ENCODE data around the gene MYO1C. TPM values are rescaled to one million over a fixed set of nuclear protein-coding genes. Genes with fewer than 3 reads are reported as not detected.

MYO1C gene
- total and polyA plus RNA-seq, 2 of the 8 experiments (the other 6 are each of a cell fraction or from before 2014, with no cell fraction given) = 40.1 to 78.6 TPM

DNA sequence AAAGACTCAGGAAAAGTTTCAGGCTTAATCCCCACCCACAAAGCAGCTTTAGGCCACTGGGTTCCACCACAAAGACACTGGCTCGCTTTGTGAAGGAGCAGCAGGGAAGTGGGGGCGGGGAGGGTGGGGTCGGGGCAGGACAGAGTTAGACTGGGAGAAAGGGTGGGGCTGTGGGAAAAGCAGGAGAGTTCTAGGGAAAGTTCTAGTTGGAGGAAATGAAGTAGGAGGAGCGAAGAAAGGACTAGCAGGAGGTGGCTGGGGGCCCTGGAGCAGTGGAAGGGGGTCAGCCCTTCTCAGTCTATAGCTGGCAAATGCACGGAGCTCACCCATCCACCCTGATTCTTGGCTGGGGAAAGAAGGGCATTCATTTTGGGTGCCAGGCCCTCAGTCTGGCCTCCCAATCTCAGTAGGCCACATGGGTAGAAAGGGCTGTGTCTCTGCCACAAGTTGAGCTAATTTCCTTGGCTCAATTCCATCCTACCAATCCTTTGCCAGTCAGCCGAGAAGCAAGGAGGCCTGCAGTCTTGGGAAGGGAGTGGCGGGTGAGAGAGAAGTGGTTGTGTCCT is 19.4 kb upstream of the MYO1C start:
- CTCF ChIA-PET (ENCODE audit: partially characterized antibody) = interaction anchor here (0.6 to 5.1 kb wide), 8 partner anchors 9 to 62 kb away, joined by 3 to 26 read pairs (median 5); no protein-coding TSS in a partner anchor
- POLR2A ChIA-PET (ENCODE audit: partially characterized antibody) = interaction anchor here (1.2 to 1.7 kb wide), 2 partner anchors 11 to 19 kb away, joined by 3 to 4 read pairs; partner anchors contain the start of gene MYO1C
- H3K79me2 ChIP-seq (ENCODE audit: control insufficient read depth in 1 of 2, insufficient read depth in 2 of 2, low read length in 2 of 2) = no peaks in the 10 kb centered on the region
- H2BK20ac ChIP-seq (ENCODE audit: low read length) = no peak overlapping the region
- H3K14ac ChIP-seq (ENCODE audit: insufficient read length) = no peak overlapping the region
- no peak overlapping the region for H3K4me3 ChIP-seq (ENCODE audit: extremely low read depth in 1 of 4, insufficient read depth in 2 of 4, low read depth in 3 of 4, low read length in 4 of 4)
- no peak overlapping the region for H2AK5ac ChIP-seq (ENCODE audit: low read depth, low read length)
- H3K18ac ChIP-seq (ENCODE audit: extremely low read depth, low read length) = no peak overlapping the region
- peaks cover 6% of the 10 kb centered on the region; the same call in 1 of the 2 replicates for H3K23me2 ChIP-seq (ENCODE audit: low read depth, low read length)
- H2BK120ac ChIP-seq (replicated peaks; ENCODE audit: low read depth, low read length) = no peak overlapping the region
- no peak overlapping the region for H2AFZ ChIP-seq (ENCODE audit: low read length)
- no peak overlapping the region for H2BK12ac ChIP-seq (ENCODE audit: low read depth, low read length)
- H4K5ac ChIP-seq (ENCODE audit: insufficient read length, low read depth, low read length) = no peak overlapping the region
- no peak overlapping the region for H3K27ac ChIP-seq (ENCODE audit: low read depth, low read length)
- TF ChIP-seq SP2 (IDR thresholded peaks at IDR 0.05; ENCODE audit: low read length) (no peak), GABPA (IDR thresholded peaks at IDR 0.05; ENCODE audit: borderline replicate concordance, insufficient read depth, low read length) (no peak)
- H3K23ac ChIP-seq (ENCODE audit: insufficient read length) = no peak overlapping the region
- H4K8ac ChIP-seq (ENCODE audit: extremely low read depth, insufficient read depth, low read length) = no peak overlapping the region
- H3K79me1 ChIP-seq (ENCODE audit: low read depth, low read length) = peaks cover 3% of the 10 kb centered on the region; the same call in 1 of the 2 replicates
- H3K56ac ChIP-seq (replicated peaks; ENCODE audit: insufficient read length, low read depth, low read length) = no peak overlapping the region
- WGBS, 2 experiments (ENCODE audit: extremely low coverage in 1 of 2, insufficient coverage in 1 of 2, insufficient read length in 1 of 2, insufficient replicate concordance in 2 of 2, low coverage in 1 of 2, low lambda C conversion rate in 2 of 2, missing lambda C conversion rate in 1 of 2) = 90% methylated on average over 4 of the region's 7 CpGs; no CpG with 5 or more reads in 1 of the 2 experiments
- FAIRE-seq (no peak), DNase-seq (ENCODE audit: low read depth in 1 of 2, low spot score in 2 of 2) (no peak)
- H2BK5ac ChIP-seq (ENCODE audit: low read depth, low read length) = no peak overlapping the region
- no peak overlapping the region for H3K4me2 ChIP-seq (ENCODE audit: insufficient read depth in 1 of 2, low read depth in 2 of 2, low read length in 2 of 2)
- peaks cover 0 to 3% of the 10 kb centered on the region in 2 experiments for H4K20me1 ChIP-seq (replicated peaks in 1 of 2; ENCODE audit: control insufficient read depth in 1 of 2, insufficient read depth in 2 of 2, low read length in 2 of 2)
- no peaks in the 10 kb centered on the region; a peak in 4 of 8 replicates for H3K36me3 ChIP-seq (ENCODE audit: control insufficient read depth in 2 of 4, insufficient read depth in 4 of 4, low read length in 3 of 4)
- H3K9me3 ChIP-seq (ENCODE audit: insufficient read depth in 2 of 2, low read depth in 1 of 2, low read length in 1 of 2) = no peaks in the 10 kb centered on the region
- H3K4me1 ChIP-seq (replicated peaks in 1 of 4; ENCODE audit: control insufficient read depth in 3 of 4, insufficient read depth in 4 of 4, low read length in 3 of 4) = peaks cover 0 to 6% (median 3%) of the 10 kb centered on the region in 4 experiments; a peak in 5 of 7 replicates
- H2BK15ac ChIP-seq (ENCODE audit: low read length) = no peak overlapping the region
- no peak overlapping the region for H3K9ac ChIP-seq (replicated peaks in 1 of 4; ENCODE audit: extremely low read depth in 1 of 4, low read depth in 3 of 4, low read length in 3 of 4)
- no peaks in the 10 kb centered on the region for H3K27me3 ChIP-seq (replicated peaks in 1 of 4; ENCODE audit: control insufficient read depth in 3 of 4, extremely low read depth in 1 of 4, insufficient read depth in 3 of 4, low read length in 3 of 4)
- H3K4ac ChIP-seq (replicated peaks; ENCODE audit: insufficient read length, low read depth, low read length) = no peak overlapping the region
- no peak overlapping the region for H4K91ac ChIP-seq (replicated peaks; ENCODE audit: insufficient read length, low read length)
